Cardiac fibroblast (primary cell): ENCODE data around the gene BICDL2.

ENCODE experiments used
- DNase-seq, 2 donors: peaks; one replicate each; pipeline versions ENCODE4 v3.0.0 to v3.0.0-alpha.2; 2010; ENCODE audit warnings: low read depth in 2 of 2
- H3K4me3 ChIP-seq, 2 donors: replicated peaks in 1 of 2; 1 replicate in 1 of 2; 2 replicates in 1 of 2; pipeline ENCODE4 v1.5.1; 2011; ENCODE audit warnings: low read depth in 2 of 2, low read length in 2 of 2, mild to moderate bottlenecking in 2 of 2, moderate library complexity in 1 of 2
- CTCF ChIP-seq: IDR thresholded peaks from one replicate; pipeline ENCODE4 v1.5.1; 2011; ENCODE audit warnings: low read depth, mild to moderate bottlenecking, low read length, inconsistent platforms

BICDL2 gene

GRCh38 chr16:3062553-3062952 is 25.8 kb upstream of the BICDL2 start:
- TF ChIP-seq CTCF, result no peak
- no peak overlapping the region for H3K4me3 ChIP-seq
- no peak for DNase-seq

GRCh38 chr16:3060339-3061127 is 23.8 kb upstream of the BICDL2 start:
- no peak for TF ChIP-seq CTCF
- DNase-seq, result no peak
- no peak overlapping the region for H3K4me3 ChIP-seq

- DNase-seq, result no peak
- no peak for TF ChIP-seq CTCF
- H3K4me3 ChIP-seq, result peak overlapping the region; percentile 25 to 82
Observed at GRCh38 chr16:3059723-3060242, 23.0 kb upstream of the BICDL2 start.

- peak; percentile 46 for TF ChIP-seq CTCF
- DNase-seq, result peak; percentile 84 to 92
- peak overlapping the region; percentile 82 to 96 for H3K4me3 ChIP-seq
Observed at GRCh38 chr16:3059041-3059722, 22.4 kb upstream of the BICDL2 start.

GRCh38 chr16:3058139-3059030 is 21.6 kb upstream of the BICDL2 start:
- peak overlapping the region; percentile 82 to 96 for H3K4me3 ChIP-seq
- DNase-seq, result peak; percentile 39 to 43

More at GRCh38 chr16:3058139-3059030, 21.6 kb upstream of the BICDL2 start:
- no peak for TF ChIP-seq CTCF
